Fibroblast of villous mesenchyme (primary cell): Measurements from ENCODE around the gene TLCD3A. TPM values are rescaled to one million over a fixed set of nuclear protein-coding genes. Genes with fewer than 3 reads are reported as not detected.
"Not testable (repeated sequence)": the region's sequence is repeated elsewhere in the genome, so short reads cannot be mapped to it uniquely, and the experiment has no call there.

Experiments
- DNase-seq: peaks from one replicate; pipeline ENCODE4 v3.0.0-alpha.2; 2010; ENCODE audit warnings: low read depth
- H3K4me3 ChIP-seq: 2 replicates; pipeline ENCODE4 v1.5.1; 2011; ENCODE audit warnings: low read depth, mild to moderate bottlenecking, low read length
- total RNA-seq: library from RNA; depleted of rRNA; stranded (reverse); fragments of >200 nt; gene quantifications from 2 replicates; pipeline ENCODE4 v1.2.3, GENCODE V29; 2012
- TF ChIP-seq, protein P1 (sequence below): IDR thresholded peaks from 2 replicates; pipeline ENCODE4 v1.5.1; 2012; ENCODE audit warnings: low read depth, mild to moderate bottlenecking, low read length; ENCODE audit not compliant: insufficient read depth

Gene TLCD3A
- total RNA-seq, 1 donor: 32.4 TPM

GRCh38 chr17:773467-774312, 41.3 kb downstream of the TLCD3A start:
- H3K4me3 ChIP-seq: no peak overlapping the region
- TF ChIP-seq, protein P1, sequence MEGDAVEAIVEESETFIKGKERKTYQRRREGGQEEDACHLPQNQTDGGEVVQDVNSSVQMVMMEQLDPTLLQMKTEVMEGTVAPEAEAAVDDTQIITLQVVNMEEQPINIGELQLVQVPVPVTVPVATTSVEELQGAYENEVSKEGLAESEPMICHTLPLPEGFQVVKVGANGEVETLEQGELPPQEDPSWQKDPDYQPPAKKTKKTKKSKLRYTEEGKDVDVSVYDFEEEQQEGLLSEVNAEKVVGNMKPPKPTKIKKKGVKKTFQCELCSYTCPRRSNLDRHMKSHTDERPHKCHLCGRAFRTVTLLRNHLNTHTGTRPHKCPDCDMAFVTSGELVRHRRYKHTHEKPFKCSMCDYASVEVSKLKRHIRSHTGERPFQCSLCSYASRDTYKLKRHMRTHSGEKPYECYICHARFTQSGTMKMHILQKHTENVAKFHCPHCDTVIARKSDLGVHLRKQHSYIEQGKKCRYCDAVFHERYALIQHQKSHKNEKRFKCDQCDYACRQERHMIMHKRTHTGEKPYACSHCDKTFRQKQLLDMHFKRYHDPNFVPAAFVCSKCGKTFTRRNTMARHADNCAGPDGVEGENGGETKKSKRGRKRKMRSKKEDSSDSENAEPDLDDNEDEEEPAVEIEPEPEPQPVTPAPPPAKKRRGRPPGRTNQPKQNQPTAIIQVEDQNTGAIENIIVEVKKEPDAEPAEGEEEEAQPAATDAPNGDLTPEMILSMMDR: no peak
- DNase-seq: no peak

DNA sequence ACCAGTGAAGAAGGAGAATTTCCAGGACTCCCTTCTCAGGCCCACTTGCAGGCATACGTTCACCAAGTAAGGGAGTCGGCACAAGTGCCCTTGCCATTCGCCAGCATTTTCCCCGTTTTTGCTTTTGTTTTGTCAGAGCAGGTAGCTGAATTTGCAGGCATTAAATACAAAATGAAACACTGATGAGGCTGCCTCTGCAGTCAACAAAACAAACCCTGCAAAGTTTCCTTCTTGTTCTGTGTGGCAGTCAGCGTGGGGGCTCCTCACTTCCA, 41.9 kb downstream of the TLCD3A start:
- TF ChIP-seq, protein P1: no peak
- DNase-seq: no peak
- no peak overlapping the region for H3K4me3 ChIP-seq

- TF ChIP-seq, protein P1: no peak
- no peak for DNase-seq
- H3K4me3 ChIP-seq: no peak overlapping the region
Observed at GRCh38 chr17:778096-778495, 45.7 kb downstream of the TLCD3A start.

DNA sequence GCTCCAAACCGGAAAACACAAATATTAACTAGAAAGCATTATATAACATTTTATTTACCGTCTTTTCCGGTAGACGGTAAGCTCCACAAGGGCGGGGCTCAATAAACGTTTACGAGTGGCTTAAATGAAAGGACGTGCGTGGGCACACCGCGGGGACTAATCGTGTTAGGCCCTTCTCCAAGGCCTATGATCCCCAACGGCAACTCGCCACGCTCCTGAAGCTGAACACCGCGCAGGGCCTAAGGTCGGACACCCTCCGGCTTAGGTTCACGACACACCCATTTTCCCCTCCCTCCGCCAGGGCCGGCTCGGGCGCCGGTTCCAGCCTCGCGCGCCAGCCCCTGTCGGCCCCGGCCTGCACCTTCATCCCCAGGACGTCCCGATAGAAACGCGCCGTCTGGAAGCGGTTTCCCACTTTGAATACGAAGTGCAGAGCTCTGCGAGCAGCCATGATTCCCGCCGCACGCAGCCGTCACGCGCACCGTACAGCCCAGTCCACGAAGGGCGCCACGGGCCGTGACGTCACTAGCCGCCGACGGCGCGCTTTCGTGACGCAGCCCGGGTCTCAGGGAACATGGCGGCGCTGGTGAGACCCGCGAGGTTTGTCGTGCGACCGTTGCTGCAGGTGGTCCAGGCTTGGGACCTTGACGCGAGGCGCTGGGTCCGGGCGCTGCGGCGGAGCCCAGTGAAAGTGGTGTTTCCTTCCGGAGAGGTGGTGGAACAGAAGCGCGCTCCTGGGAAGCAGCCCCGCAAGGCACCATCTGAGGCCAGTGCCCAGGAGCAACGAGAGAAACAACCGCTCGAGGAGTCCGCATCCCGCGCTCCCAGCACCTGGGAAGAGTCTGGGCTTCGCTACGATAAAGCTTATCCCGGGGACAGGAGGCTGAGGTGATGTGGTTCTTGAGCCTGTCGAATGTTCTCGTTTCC, 49.7 kb downstream of the TLCD3A start, which contains the start of the genes GLOD4 and MRM3:
TSS of gene GLOD4 (minus strand) at position 476 of the 927 bp plus-strand sequence. CDS start at position 451, 25 bp downstream.
TSS of gene MRM3 (plus strand) at position 549 of the 927 bp plus-strand sequence. CDS start at position 575, 26 bp downstream.
- peak within 1 kb of the TSS; percentile 79 for H3K4me3 ChIP-seq
- DNase-seq: peak; percentile 89
- TF ChIP-seq, protein P1: peak; percentile 15

- H3K4me3 ChIP-seq: no peak overlapping the region
- TF ChIP-seq, protein P1: no peak
Observed at GRCh38 chr17:784143-784542, 51.7 kb downstream of the TLCD3A start.

GRCh38 chr17:785901-786300, 53.5 kb downstream of the TLCD3A start:
- H3K4me3 ChIP-seq, DNase-seq: not testable (repeated sequence)

More at GRCh38 chr17:784143-784542, 51.7 kb downstream of the TLCD3A start:
- DNase-seq: no peak
